Measurements from ENCODE around the gene CRHR1. TPM values are rescaled to one million over a fixed set of nuclear protein-coding genes. Genes with fewer than 3 reads are reported as not detected.

CRHR1 gene
- total and polyA plus RNA-seq, 2 of the 4 experiments (the other 2 are of a cell fraction) = not detected

DNA sequence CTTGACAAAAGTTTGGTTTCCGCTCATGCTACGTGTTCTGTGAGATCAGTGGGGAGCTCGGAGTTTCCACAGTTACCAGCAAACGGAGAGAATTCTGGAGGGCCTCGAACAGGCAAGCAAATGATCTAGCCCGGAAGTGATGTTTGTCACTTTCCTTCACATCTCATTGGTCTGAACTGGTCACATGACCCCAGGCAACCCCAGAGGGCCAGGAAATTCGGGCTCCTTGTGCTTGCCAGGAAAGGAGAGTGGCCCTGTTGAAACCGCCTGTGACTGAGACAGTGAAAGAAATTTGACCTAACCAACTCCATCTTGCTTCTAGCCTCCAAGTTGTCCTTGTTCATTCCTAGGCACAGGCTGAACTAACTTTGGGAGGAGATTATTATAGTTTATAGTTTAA is 83.6 kb downstream of the CRHR1 start:
- WGBS, 2 experiments (ENCODE audit: extremely low coverage in 2 of 2, insufficient read length in 1 of 2) = 60% methylated on average over 1 of the region's 8 CpGs; no CpG with 5 or more reads in 1 of the 2 experiments
- H2AFZ ChIP-seq (replicated peaks; ENCODE audit: low read length, poor library complexity) = no peak overlapping the region
- dilution Hi-C loops (cut with HindIII; ENCODE audit: low sequenced_read_pairs, unreplicated experiment) (loop anchor here (25.0 kb wide), 1 partner anchor 230 kb away; no protein-coding TSS in a partner anchor), in situ Hi-C loops (cut with MboI; ENCODE audit: low sequenced_read_pairs) (no loop called here), intact Hi-C loops (cut with micrococcal nuclease) (no loop called here)
- POLR2A ChIA-PET (ENCODE audit: unreplicated experiment) = no interaction called here
- no peak overlapping the region for H4K5ac ChIP-seq (ENCODE audit: low read depth, low read length)
- H3K9ac ChIP-seq (ENCODE audit: low read depth, low read length) = no peak overlapping the region
- no peaks in the 10 kb centered on the region for H3K9me3 ChIP-seq (ENCODE audit: control insufficient read depth, insufficient read depth, low read length)
- no peak overlapping the region for H3K4me3 ChIP-seq (ENCODE audit: insufficient read depth, low read depth, low read length)
- no peaks in the 10 kb centered on the region for H3K9me1 ChIP-seq (ENCODE audit: insufficient read depth, low read length)
- CTCF ChIA-PET = no interaction called here
- H3K27ac ChIP-seq (ENCODE audit: insufficient read depth, low read length) = no peak overlapping the region
- no peaks in the 10 kb centered on the region for H3K79me1 ChIP-seq (ENCODE audit: low read depth in 1 of 2, low read length in 2 of 2)
- no peak for ATAC-seq (ENCODE audit: low read depth)
- no peak overlapping the region for H2BK15ac ChIP-seq (ENCODE audit: low read depth, low read length)
- H3K18ac ChIP-seq (ENCODE audit: low read depth, low read length) = no peak overlapping the region
- H2AK9ac ChIP-seq (replicated peaks; ENCODE audit: low read depth, low read length, poor library complexity) = no peak overlapping the region
- no peak overlapping the region for H3K4ac ChIP-seq (ENCODE audit: low read depth, low read length)
- H3K4me1 ChIP-seq (ENCODE audit: control insufficient read depth, insufficient read depth, low read length) = no peaks in the 10 kb centered on the region
- no peak overlapping the region for H2BK20ac ChIP-seq (ENCODE audit: low read depth, low read length)
- no peak overlapping the region for H2BK120ac ChIP-seq (ENCODE audit: low read depth, low read length)
- no peaks in the 10 kb centered on the region for H3K36me3 ChIP-seq (ENCODE audit: control insufficient read depth, insufficient read depth, low read length)
- no peak overlapping the region for H3K23ac ChIP-seq (ENCODE audit: low read depth, low read length)
- H3K4me2 ChIP-seq (ENCODE audit: low read depth, low read length) = no peak overlapping the region
- peaks cover 15% of the 10 kb centered on the region for H3K27me3 ChIP-seq (ENCODE audit: control insufficient read depth, insufficient read depth, low read length)
- H2BK5ac ChIP-seq (ENCODE audit: low read depth, low read length, poor library complexity, severe bottlenecking) = no peak overlapping the region
- no peak overlapping the region for H3K56ac ChIP-seq (ENCODE audit: extremely low read depth, insufficient read depth, low read length)
- DNase-seq = no peak
- no TSS peak for BruUV-seq (replicated peaks)
- no peaks in the 10 kb centered on the region for H4K20me1 ChIP-seq (ENCODE audit: insufficient read depth, low read length)
- H4K8ac ChIP-seq (ENCODE audit: low read depth in 2 of 2, low read length in 2 of 2) = no peak overlapping the region
- TF ChIP-seq RFX5 (IDR thresholded peaks at IDR 0.05; ENCODE audit: low read depth, low read length) = no peak
- TF ChIP-seq RAD21 (IDR thresholded peaks at IDR 0.05; ENCODE audit: low read length) = no peak
- TF ChIP-seq NFE2L2 (IDR thresholded peaks at IDR 0.05; ENCODE audit: low read depth, low read length) = no peak
- TF ChIP-seq RCOR1 (IDR thresholded peaks at IDR 0.05; ENCODE audit: insufficient replicate concordance, low read length) = no peak
- TF ChIP-seq, protein P1, sequence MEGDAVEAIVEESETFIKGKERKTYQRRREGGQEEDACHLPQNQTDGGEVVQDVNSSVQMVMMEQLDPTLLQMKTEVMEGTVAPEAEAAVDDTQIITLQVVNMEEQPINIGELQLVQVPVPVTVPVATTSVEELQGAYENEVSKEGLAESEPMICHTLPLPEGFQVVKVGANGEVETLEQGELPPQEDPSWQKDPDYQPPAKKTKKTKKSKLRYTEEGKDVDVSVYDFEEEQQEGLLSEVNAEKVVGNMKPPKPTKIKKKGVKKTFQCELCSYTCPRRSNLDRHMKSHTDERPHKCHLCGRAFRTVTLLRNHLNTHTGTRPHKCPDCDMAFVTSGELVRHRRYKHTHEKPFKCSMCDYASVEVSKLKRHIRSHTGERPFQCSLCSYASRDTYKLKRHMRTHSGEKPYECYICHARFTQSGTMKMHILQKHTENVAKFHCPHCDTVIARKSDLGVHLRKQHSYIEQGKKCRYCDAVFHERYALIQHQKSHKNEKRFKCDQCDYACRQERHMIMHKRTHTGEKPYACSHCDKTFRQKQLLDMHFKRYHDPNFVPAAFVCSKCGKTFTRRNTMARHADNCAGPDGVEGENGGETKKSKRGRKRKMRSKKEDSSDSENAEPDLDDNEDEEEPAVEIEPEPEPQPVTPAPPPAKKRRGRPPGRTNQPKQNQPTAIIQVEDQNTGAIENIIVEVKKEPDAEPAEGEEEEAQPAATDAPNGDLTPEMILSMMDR (conservative IDR thresholded peaks at IDR 0.05; ENCODE audit: low read depth, low read length) = no peak
- TF ChIP-seq, protein P2, sequence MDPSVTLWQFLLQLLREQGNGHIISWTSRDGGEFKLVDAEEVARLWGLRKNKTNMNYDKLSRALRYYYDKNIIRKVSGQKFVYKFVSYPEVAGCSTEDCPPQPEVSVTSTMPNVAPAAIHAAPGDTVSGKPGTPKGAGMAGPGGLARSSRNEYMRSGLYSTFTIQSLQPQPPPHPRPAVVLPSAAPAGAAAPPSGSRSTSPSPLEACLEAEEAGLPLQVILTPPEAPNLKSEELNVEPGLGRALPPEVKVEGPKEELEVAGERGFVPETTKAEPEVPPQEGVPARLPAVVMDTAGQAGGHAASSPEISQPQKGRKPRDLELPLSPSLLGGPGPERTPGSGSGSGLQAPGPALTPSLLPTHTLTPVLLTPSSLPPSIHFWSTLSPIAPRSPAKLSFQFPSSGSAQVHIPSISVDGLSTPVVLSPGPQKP (IDR thresholded peaks at IDR 0.05; ENCODE audit: borderline replicate concordance, low read depth, low read length) = no peak
- TF ChIP-seq POLR2A (IDR thresholded peaks at IDR 0.05; ENCODE audit: low read depth, low read length) = no peak
- TF ChIP-seq, protein P3, sequence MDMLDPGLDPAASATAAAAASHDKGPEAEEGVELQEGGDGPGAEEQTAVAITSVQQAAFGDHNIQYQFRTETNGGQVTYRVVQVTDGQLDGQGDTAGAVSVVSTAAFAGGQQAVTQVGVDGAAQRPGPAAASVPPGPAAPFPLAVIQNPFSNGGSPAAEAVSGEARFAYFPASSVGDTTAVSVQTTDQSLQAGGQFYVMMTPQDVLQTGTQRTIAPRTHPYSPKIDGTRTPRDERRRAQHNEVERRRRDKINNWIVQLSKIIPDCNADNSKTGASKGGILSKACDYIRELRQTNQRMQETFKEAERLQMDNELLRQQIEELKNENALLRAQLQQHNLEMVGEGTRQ (IDR thresholded peaks at IDR 0.05; ENCODE audit: low read depth, low read length) = no peak
- no peak for TF ChIP-seq MAFK (IDR thresholded peaks at IDR 0.05; ENCODE audit: low read depth, low read length)
- no peak for TF ChIP-seq FOS (IDR thresholded peaks at IDR 0.05; ENCODE audit: low read depth, low read length)
- no peak overlapping the region for H4K91ac ChIP-seq (ENCODE audit: insufficient read depth, low read depth, low read length)
- H2AK5ac ChIP-seq (ENCODE audit: low read depth, low read length) = no peak overlapping the region
- H3K14ac ChIP-seq (replicated peaks; ENCODE audit: low read depth, low read length) = no peak overlapping the region
